ENCODE results near the gene ZNF217. TPM values are rescaled to one million over a fixed set of nuclear protein-coding genes. Genes with fewer than 3 reads are reported as not detected.

The ZNF217 gene
- total and polyA plus RNA-seq, 9 of the 15 experiments (the other 6 are each of a cell fraction or from before 2014, with no cell fraction given): 3.0 to 41.8 (median 16.8) TPM

DNA sequence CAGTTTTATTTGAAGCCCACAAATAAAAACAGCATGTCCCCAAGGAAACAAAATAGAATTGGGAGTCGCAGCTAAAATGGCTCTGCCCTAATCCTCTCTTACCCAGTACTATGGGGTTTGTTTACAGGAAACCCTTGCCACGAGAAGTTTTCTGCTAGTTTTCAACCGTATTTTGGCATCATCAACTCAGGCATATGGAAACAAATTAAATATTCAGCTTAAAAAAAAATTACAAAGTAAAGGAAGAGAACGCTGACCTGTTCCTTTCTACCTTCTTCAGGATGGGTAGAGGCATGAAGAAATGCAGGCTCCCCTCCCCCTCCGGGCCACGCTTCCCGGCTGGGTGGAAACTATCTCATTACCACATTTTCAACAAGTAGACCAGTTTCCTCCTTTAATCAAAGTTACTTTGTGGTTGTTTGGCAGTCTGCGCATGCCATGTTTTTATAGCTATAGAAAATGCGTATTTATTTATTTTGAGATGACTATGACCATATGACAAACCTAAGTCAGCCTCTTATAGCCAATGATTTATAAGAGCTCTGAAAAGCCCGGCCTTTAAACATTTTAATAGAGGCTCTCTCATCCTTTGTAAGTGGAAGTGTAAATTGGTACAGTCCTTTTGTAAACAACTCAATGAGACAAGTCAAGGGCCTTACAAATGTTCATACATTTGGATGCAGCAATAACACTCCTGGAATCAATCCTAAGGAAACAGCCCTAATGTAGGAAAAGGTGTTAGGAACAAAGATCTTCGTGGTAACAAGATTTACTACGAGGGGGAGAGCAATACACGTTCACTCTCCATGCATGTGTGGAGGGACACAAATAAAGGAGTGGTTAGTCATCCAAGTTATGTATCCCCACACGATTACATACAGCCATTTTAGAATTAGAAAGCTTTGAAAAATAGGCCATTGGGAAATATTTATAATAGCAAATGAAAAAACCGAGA, 16.1 kb upstream of the ZNF217 start (continued):
- TF ChIP-seq SMARCC2 (IDR thresholded peaks at IDR 0.05; ENCODE audit: low read depth): peak; percentile 13; the same call in 1 of the 2 replicates
- no peak for TF ChIP-seq HDGF (IDR thresholded peaks at IDR 0.05)
- no peak for TF ChIP-seq KLF6 (CRISPR knock-in tag; IDR thresholded peaks at IDR 0.05; ENCODE audit: borderline replicate concordance)
- TF ChIP-seq ZNF589 (CRISPR knock-in tag; IDR thresholded peaks at IDR 0.05; ENCODE audit: low read depth): peak; percentile 53; the same call in 1 of the 2 replicates
- TF ChIP-seq, protein P1, sequence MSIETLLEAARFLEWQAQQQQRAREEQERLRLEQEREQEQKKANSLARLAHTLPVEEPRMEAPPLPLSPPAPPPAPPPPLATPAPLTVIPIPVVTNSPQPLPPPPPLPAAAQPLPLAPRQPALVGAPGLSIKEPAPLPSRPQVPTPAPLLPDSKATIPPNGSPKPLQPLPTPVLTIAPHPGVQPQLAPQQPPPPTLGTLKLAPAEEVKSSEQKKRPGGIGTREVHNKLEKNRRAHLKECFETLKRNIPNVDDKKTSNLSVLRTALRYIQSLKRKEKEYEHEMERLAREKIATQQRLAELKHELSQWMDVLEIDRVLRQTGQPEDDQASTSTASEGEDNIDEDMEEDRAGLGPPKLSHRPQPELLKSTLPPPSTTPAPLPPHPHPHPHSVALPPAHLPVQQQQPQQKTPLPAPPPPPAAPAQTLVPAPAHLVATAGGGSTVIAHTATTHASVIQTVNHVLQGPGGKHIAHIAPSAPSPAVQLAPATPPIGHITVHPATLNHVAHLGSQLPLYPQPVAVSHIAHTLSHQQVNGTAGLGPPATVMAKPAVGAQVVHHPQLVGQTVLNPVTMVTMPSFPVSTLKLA (conservative IDR thresholded peaks at IDR 0.05): peak; percentile 55 to 76
- TF ChIP-seq ZNF445 (CRISPR knock-in tag; IDR thresholded peaks at IDR 0.05; ENCODE audit: low read depth): no peak
- TF ChIP-seq, protein P2, sequence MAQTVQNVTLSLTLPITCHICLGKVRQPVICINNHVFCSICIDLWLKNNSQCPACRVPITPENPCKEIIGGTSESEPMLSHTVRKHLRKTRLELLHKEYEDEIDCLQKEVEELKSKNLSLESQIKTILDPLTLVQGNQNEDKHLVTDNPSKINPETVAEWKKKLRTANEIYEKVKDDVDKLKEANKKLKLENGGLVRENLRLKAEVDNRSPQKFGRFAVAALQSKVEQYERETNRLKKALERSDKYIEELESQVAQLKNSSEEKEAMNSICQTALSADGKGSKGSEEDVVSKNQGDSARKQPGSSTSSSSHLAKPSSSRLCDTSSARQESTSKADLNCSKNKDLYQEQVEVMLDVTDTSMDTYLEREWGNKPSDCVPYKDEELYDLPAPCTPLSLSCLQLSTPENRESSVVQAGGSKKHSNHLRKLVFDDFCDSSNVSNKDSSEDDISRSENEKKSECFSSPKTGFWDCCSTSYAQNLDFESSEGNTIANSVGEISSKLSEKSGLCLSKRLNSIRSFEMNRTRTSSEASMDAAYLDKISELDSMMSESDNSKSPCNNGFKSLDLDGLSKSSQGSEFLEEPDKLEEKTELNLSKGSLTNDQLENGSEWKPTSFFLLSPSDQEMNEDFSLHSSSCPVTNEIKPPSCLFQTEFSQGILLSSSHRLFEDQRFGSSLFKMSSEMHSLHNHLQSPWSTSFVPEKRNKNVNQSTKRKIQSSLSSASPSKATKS (CRISPR knock-in tag; IDR thresholded peaks at IDR 0.05): no peak
- TF ChIP-seq NCOA6 (IDR thresholded peaks at IDR 0.05): 0 out of 2 replicates have a peak, but pooled peaks have one; percentile 6
- TF ChIP-seq ZNF764 (CRISPR knock-in tag; IDR thresholded peaks at IDR 0.05; ENCODE audit: low read depth): no peak
- TF ChIP-seq SP1 (CRISPR knock-in tag; IDR thresholded peaks at IDR 0.05): no peak
- TF ChIP-seq, protein P3, sequence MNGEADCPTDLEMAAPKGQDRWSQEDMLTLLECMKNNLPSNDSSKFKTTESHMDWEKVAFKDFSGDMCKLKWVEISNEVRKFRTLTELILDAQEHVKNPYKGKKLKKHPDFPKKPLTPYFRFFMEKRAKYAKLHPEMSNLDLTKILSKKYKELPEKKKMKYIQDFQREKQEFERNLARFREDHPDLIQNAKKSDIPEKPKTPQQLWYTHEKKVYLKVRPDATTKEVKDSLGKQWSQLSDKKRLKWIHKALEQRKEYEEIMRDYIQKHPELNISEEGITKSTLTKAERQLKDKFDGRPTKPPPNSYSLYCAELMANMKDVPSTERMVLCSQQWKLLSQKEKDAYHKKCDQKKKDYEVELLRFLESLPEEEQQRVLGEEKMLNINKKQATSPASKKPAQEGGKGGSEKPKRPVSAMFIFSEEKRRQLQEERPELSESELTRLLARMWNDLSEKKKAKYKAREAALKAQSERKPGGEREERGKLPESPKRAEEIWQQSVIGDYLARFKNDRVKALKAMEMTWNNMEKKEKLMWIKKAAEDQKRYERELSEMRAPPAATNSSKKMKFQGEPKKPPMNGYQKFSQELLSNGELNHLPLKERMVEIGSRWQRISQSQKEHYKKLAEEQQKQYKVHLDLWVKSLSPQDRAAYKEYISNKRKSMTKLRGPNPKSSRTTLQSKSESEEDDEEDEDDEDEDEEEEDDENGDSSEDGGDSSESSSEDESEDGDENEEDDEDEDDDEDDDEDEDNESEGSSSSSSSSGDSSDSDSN (IDR thresholded peaks at IDR 0.05; ENCODE audit: borderline replicate concordance in 1 of 2, low read depth in 2 of 2, low read length in 2 of 2): no peak
- no peak for TF ChIP-seq FOXK1 (CRISPR knock-in tag; IDR thresholded peaks at IDR 0.05; ENCODE audit: borderline replicate concordance)
- no peak for TF ChIP-seq SIRT6 (IDR thresholded peaks at IDR 0.05; ENCODE audit: low read depth, low read length)
- TF ChIP-seq RBBP5 (IDR thresholded peaks at IDR 0.05; ENCODE audit: borderline replicate concordance, insufficient read depth, low read length, poor library complexity, severe bottlenecking): no peak
- TF ChIP-seq, protein P4, sequence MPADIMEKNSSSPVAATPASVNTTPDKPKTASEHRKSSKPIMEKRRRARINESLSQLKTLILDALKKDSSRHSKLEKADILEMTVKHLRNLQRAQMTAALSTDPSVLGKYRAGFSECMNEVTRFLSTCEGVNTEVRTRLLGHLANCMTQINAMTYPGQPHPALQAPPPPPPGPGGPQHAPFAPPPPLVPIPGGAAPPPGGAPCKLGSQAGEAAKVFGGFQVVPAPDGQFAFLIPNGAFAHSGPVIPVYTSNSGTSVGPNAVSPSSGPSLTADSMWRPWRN (IDR thresholded peaks at IDR 0.05; ENCODE audit: low read depth): peak; percentile 53; the same call in 1 of the 2 replicates
- no peak for TF ChIP-seq RUNX1 (IDR thresholded peaks at IDR 0.05; ENCODE audit: low read depth)
